ENCODE results near the gene RYR3. TPM values are rescaled to one million over a fixed set of nuclear protein-coding genes. Genes with fewer than 3 reads are reported as not detected.

Gene RYR3
- total RNA-seq, 1 donor from 2014 or later: 2.0 TPM

GRCh38 chr15:33320017-33320416, 9.2 kb downstream of the RYR3 start:
- DNase-seq (ENCODE audit: low spot score): no peak

GRCh38 chr15:33322091-33322490, 11.3 kb downstream of the RYR3 start:
- no peak for DNase-seq (ENCODE audit: low spot score)

- no peak for DNase-seq (ENCODE audit: low spot score)
Observed at GRCh38 chr15:33324609-33325008, 13.8 kb downstream of the RYR3 start.

DNA sequence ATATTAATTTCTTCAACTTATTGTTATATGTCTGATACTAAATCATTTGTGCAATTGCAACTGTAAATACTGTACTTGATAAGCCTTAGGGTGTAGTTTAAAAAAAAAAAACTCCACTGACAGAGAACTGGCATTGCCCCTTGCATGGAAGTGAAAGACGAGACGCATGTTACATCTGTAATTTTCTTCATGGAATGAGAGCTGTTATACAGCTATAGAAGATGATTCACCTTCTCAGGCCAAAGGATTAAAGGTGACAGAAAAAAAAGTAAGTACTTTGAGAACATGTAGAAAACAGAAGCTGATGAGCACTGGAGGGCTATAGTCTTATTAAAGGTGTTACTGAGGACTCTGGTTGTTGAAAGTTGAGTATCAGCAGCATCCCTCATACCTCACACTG, 16.1 kb downstream of the RYR3 start:
- DNase-seq (ENCODE audit: low spot score): no peak

- no peak for DNase-seq (ENCODE audit: low spot score)
Observed at GRCh38 chr15:33328106-33328505, 17.3 kb downstream of the RYR3 start.

DNA sequence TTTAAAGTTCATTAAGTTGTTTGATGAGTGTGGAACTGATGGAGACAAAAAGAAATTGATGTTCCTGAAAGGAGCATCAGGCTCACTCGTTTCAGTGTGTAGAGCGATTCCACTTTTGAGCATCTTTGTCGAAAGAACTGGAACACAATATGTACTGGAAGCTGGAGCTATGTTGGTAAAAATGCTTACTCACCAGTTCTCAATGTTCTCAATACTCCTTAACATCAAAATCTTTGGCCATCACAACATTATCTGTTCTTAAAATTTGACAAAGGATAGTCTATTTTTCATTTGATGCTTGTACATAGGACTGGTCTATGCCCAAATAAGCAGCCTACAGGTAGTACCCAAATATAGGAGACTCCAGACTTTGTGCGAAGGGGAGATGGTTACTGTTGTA, 18.7 kb downstream of the RYR3 start:
- no peak for DNase-seq (ENCODE audit: low spot score)

DNA sequence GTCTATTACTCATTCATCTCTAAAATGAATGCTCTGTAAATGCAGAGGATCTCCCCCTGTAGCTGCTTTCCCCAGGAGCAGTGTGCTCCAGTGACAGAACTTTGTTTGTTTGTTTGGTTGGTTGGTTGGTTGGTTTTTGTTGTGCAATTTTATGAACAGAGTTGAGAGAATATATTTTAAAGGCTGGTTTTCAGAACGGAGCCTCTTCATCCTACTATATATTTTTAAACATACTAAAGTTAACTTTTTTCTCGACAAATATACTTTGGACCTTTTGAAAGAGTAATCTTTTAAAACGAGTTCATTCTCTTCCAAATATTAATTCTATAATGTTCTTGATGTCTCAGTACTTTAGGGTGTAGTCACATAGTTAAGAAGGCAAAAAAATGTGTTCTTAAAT, 20.2 kb downstream of the RYR3 start:
- DNase-seq (ENCODE audit: low spot score): no peak

- DNase-seq (ENCODE audit: low spot score): no peak
Observed at GRCh38 chr15:33341953-33342352, 31.2 kb downstream of the RYR3 start.

- no peak for DNase-seq (ENCODE audit: low spot score)
Observed at GRCh38 chr15:33343275-33343674, 32.5 kb downstream of the RYR3 start.

DNA sequence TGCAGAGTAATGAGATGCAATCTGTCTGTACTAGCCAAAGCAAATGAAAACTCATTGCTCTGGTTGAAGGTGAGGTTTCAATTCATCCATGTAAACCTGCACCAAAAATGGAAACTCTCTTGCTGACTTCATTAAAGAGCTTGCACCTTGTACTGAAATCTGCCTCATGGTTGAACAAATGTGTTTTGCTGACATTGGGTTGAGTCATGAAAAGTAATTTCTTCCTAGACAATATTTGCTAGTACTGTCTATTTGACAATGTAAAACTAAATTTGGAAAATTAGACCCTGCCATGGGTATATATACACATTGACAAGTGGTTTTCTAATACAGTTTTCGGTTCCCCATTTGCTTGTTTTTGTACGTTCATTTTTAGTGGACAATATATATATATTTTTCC, 33.3 kb downstream of the RYR3 start:
- no peak for DNase-seq (ENCODE audit: low spot score)

DNA sequence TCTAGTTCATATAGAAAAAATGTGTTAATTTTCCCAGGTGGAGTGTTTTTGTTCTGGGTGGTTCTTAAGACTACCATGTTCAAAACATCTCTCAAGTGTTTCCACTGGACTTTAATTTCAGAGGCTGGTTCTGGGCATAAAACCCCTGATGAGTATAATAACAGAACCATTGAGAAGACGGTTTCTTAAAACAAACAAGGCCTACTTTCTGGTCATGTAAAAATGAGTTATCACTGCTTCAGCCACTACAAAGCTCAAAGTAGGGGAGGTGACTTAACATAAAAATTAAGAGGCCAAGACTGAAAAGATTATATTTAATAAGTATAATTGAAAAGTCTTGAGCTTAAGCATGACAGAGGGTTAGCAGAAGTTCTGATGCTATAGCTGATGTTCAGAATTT, 33.8 kb downstream of the RYR3 start:
- no peak for DNase-seq (ENCODE audit: low spot score)

GRCh38 chr15:33354411-33354810, 43.6 kb downstream of the RYR3 start:
- no peak for DNase-seq (ENCODE audit: low spot score)

- DNase-seq (ENCODE audit: low spot score): no peak
Observed at GRCh38 chr15:33357845-33358244, 47.1 kb downstream of the RYR3 start.

DNA sequence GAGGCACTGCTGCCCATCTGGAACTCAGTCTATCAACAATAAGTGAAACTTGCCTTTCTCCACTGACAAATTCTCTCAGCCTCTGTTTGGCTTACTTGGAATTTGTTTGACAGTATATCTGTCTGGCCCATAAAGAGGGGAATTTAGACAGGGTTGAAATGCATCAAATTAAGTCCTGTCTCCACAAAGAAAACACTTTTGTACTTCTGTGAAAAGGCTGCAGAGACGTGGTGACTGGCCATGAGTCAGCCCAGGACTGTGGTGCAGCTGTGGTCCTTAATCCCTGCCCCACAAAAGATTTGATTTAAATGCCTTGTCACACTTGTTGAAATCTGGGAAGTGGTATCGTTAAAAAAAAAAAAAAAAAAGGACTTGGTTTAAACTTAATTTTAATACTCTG, 47.5 kb downstream of the RYR3 start:
- no peak for DNase-seq (ENCODE audit: low spot score)

DNA sequence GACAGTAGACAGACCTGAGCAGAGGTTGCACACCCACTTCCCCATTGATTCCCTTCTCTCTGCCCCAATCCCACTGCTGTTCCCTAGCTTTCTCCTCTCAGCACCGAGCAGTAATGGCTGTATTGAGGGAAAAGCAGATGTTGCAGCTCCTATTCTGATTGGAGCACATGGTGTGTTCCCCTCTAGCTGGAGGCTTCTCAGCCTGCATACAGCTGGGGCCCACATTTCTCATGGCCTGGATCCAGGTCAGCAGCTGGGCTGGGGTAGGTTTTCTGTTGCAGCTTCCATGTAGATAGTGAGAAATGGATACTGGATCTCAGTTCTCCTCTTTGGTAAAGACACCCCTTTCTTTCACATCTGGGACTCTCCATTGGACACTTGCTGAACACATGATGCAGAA, 50.1 kb downstream of the RYR3 start:
- DNase-seq (ENCODE audit: low spot score): no peak

GRCh38 chr15:33369941-33370622, 59.3 kb downstream of the RYR3 start:
- no peak for DNase-seq (ENCODE audit: low spot score)

DNA sequence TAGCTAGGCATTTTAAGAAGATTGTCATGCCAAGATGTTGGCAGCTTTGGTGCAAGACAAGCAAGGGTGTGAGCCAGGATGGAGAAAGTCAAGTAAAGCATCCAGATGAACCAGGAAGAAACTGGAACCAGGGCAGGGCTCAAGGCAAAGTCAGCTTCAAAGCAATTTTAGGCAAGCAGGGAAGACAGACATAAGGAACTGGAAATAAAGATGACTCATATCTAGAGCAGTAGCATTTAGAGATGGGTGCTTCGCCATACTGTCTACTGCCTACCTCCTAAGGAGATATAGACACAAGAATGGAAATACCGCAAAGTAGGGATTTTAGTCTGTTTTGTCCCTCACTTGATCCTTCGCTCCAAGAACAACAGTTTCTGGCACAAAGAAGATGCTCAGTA, 59.9 kb downstream of the RYR3 start:
- DNase-seq (ENCODE audit: low spot score): no peak

GRCh38 chr15:33371159-33371558, 60.4 kb downstream of the RYR3 start:
- DNase-seq (ENCODE audit: low spot score): no peak

- DNase-seq (ENCODE audit: low spot score): no peak
Observed at GRCh38 chr15:33374226-33374914, 63.6 kb downstream of the RYR3 start.

DNA sequence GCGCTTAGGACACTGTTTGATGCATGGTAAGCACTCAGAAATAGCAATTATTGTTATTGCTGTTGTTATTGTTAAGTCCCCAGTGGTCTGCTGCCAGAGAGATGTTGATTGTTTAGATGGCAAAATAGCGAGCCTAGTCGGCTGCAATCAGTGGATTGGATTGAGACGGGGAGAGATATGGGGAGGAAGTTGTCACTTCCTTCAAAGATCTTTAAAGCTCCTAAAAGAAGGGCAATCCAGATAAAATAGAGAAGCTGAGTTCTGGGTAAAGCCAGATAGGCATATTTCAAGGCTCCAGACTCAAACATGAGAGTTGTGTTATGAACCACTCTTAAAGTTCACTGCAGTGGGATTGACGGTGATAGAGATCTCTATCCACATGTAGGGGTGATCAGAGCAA, 64.5 kb downstream of the RYR3 start:
- no peak for DNase-seq (ENCODE audit: low spot score)

DNA sequence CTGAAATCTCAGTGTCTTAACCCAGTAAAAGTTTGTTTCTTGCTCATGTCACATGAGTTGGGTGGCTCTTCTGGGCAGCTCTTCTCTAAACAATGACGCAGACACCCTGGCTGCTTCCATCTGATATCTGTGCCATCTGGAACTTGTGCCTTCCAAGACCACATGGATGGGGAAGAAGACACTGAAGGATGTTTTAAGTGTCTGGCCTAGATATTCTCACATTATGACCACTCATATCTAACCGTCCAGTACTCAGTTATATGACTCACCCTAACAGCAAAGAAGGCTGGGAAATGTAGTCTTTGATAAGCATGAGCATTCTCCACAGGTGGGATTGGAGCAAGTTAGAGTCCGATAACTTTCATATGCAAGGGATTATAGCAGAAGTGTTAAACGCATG, 66.4 kb downstream of the RYR3 start:
- DNase-seq (ENCODE audit: low spot score): no peak

DNA sequence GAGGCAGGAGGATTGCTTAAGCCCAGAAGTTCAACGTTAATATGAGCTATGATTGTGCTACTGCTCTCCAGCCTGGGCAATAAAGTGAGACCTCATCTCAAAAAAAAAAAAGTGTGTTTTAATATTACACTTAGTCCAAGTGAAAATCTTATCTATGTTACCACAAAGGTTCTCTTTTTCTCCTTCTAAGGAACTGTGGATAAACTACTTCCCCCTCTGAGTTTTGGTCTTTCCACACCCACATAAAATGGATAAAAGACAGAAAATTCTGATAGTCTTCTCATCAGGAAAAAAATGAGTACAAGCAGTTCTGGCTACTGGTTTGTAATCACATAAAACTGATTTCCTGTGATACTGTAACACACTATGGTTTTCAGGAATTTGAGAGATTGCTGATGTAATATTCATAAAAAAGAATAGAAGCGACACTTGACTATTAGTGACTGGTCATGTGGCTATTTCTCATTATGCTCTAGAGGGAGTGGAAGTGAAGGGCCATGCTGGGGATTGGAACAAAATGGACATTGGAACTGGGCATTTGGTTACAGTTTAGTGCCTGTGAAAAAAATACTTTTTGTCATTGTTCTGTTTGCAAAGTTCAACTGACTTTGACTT, 68.2 kb downstream of the RYR3 start:
- no peak for DNase-seq (ENCODE audit: low spot score)

- no peak for DNase-seq (ENCODE audit: low spot score)
Observed at GRCh38 chr15:33380406-33380805, 69.6 kb downstream of the RYR3 start.
